GM12865 (cell line): Measurements from ENCODE around the gene PREP.

Experiments used
- DNase-seq: peaks from one replicate; pipeline ENCODE4 v3.0.0; 2010; ENCODE audit warnings: low read depth
- H3K4me3 ChIP-seq: 2 replicates; pipeline ENCODE4 v1.5.1; 2011; ENCODE audit warnings: mild to moderate bottlenecking, low read depth, low read length, control low read depth
- CTCF ChIP-seq: IDR thresholded peaks from 2 replicates; pipeline ENCODE4 v1.5.1; 2011; ENCODE audit warnings: low read length, control low read depth, low read depth, inconsistent platforms; ENCODE audit not compliant: insufficient read depth; ENCODE audit errors: missing control alignments

PREP gene

DNA sequence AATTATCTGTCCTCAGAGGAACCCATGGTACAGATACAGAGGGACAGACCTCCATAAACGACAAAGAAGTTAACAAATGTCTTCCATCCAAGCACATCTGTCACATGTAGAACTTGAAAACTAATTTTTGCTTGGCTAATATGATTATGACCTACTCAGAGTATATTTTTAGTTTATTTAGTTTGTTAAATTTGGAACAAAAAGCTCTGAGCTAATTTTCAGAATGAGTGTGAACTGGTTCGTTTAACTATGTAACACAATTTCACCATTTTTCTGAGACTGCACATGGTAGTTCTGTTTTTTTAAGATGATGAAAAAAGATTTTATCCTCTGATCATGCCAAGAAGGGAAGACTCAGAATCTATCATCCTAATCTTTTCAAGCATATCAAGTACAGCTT lies 34.4 kb upstream of the PREP start:
- TF ChIP-seq CTCF = no peak
- no peak overlapping the region for H3K4me3 ChIP-seq
- DNase-seq = no peak

GRCh38 chr6:105433723-105434122 lies 30.8 kb upstream of the PREP start:
- no peak overlapping the region for H3K4me3 ChIP-seq
- no peak for TF ChIP-seq CTCF
- no peak for DNase-seq

DNA sequence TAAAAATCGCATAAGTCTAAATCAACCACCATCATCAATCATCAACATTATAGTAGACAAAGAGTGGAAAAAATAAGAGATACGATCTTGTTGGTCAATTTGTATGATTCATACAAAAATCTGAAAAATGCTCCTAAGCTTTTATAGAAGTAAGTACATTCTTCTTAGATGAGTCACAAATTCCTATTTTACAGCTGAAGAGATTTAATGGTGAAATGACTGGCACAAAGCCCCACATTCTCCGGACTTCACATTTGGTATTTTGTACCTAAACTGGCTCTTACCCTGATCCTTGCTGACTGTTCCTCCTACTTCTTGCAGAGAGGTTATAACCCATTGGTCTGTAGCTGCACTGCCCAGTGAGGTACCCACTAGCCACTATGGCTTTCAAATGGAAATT lies 29.9 kb upstream of the PREP start:
- DNase-seq = no peak

GRCh38 chr6:105431226-105431625 lies 28.3 kb upstream of the PREP start:
- peak; percentile 45 for TF ChIP-seq CTCF
- H3K4me3 ChIP-seq = no peak overlapping the region
- peak; percentile 69 for DNase-seq

More for the DNA sequence above, 29.9 kb upstream of the PREP start:
- TF ChIP-seq CTCF = no peak
- H3K4me3 ChIP-seq = no peak overlapping the region

- TF ChIP-seq CTCF = no peak
- DNase-seq = no peak
- H3K4me3 ChIP-seq = no peak overlapping the region
These were observed 27.8 kb upstream of the PREP start for GRCh38 chr6:105430685-105431084.

DNA sequence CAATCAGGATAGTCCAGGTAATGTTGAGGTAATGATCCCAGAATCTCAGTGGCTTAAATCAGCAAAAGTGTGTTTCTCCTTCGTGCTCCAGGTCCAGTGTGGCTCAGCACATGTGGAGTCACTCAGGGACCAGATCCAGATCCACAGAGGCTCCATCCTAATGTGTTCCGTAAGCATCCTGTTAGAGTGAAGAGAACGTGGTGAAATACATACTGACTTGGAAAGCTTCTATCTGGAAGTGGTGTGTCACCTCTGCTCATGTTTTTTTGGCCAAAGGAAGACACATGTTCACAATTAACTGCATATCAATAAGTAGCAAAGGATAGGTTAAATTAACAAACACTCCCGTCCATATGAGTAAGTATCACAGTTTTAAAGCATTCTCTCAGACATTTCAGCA lies 26.8 kb upstream of the PREP start:
- H3K4me3 ChIP-seq = no peak overlapping the region
- no peak for TF ChIP-seq CTCF
- no peak for DNase-seq

DNA sequence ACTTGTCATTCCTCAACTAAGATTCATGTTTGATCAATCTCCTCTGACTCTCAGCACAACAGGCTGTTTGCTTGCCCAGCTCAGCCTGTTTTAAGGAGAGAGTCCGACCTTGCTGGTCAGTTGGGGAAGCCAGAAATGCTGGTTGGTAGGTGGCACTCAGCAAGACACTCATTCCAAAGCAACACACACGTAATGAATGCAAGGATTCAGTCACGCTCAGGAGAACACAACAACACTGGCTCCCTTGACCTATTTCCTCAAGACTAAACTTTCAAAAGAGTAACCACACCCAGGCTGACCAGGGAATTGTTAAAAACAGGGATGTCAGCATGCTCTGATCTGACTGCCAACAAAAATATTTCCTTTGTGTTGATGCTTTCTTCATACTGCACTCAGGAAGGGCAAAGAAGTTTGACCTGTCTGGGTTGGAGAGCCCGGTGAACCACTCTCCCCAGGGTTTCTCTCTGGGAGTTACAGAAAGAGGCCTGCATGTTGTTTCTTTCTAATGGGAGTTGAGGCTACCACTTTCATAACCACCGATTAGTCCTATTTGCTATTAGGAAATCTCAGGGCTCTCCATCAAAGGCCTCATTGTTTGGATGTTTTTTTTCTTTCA lies 25.6 kb upstream of the PREP start:
- TF ChIP-seq CTCF = no peak
- no peak for DNase-seq
- H3K4me3 ChIP-seq = no peak overlapping the region
